Endodermal cell (in vitro differentiated cells): ENCODE results near the gene OCA2. TPM values are rescaled to one million over a fixed set of nuclear protein-coding genes. Genes with fewer than 3 reads are reported as not detected.
"Not testable (repeated sequence)": the region's sequence is repeated elsewhere in the genome, so short reads cannot be mapped to it uniquely, and the experiment has no call there.

Source experiments
- DNase-seq: peaks from one replicate; pipeline ENCODE4 v3.0.0-alpha.2; 2017
- H3K27ac ChIP-seq: 2 replicates; pipeline ENCODE4 v1.5.1; 2013; ENCODE audit warnings: mild to moderate bottlenecking, low read depth, low read length, moderate library complexity
- H3K27me3 ChIP-seq: 2 replicates; pipeline ENCODE4 v1.6.1; 2013; ENCODE audit warnings: mild to moderate bottlenecking, low read length, moderate library complexity; ENCODE audit not compliant: insufficient read depth, control insufficient read depth, poor library complexity, severe bottlenecking
- H3K36me3 ChIP-seq: 2 replicates; pipeline ENCODE4 v1.7.0; 2013; ENCODE audit warnings: mild to moderate bottlenecking, low read length, moderate library complexity; ENCODE audit not compliant: control insufficient read depth, insufficient read depth
- H3K4me1 ChIP-seq: one replicate; pipeline ENCODE4 v1.7.0; 2013; ENCODE audit warnings: low read length; ENCODE audit not compliant: control insufficient read depth, insufficient read depth
- H3K4me3 ChIP-seq: 2 replicates; pipeline ENCODE4 v1.5.1; 2013; ENCODE audit warnings: mild to moderate bottlenecking, low read length, moderate library complexity
- H3K9ac ChIP-seq: 2 replicates; pipeline ENCODE4 v1.6.1; 2013; ENCODE audit warnings: mild to moderate bottlenecking, low read length, moderate library complexity; ENCODE audit not compliant: poor library complexity, severe bottlenecking; ENCODE audit errors: extremely low read depth
- H3K9me3 ChIP-seq: 2 replicates; pipeline ENCODE4 v1.6.1; 2013; ENCODE audit warnings: mild to moderate bottlenecking, low read length, moderate library complexity; ENCODE audit not compliant: control insufficient read depth
- H3K27ac Mint-ChIP-seq: 2 replicates; pipeline ENCODE4 v1.8.0; 2020; ENCODE audit warnings: mixed read lengths
- H3K27me3 Mint-ChIP-seq: 2 replicates; pipeline ENCODE4 v1.8.0; 2021; ENCODE audit warnings: mild to moderate bottlenecking, mixed read lengths; ENCODE audit not compliant: insufficient read depth
- H3K36me3 Mint-ChIP-seq: 2 replicates; pipeline ENCODE4 v1.8.0; 2020; ENCODE audit warnings: low read depth, mixed read lengths
- H3K4me1 Mint-ChIP-seq: 2 replicates; pipeline ENCODE4 v1.8.0; 2020; ENCODE audit warnings: mixed read lengths
- H3K4me3 Mint-ChIP-seq: 2 replicates; pipeline ENCODE4 v1.8.0; 2020; ENCODE audit warnings: mild to moderate bottlenecking, moderate library complexity, mixed read lengths
- H3K9me3 Mint-ChIP-seq: 2 replicates; pipeline ENCODE4 v1.8.0; 2020; ENCODE audit warnings: mild to moderate bottlenecking, mixed read lengths
- CTCF ChIP-seq: fragments of 200-600 bp; sonication (generic); conservative IDR thresholded peaks from 2 replicates; pipeline ENCODE4 v1.5.0; 2021; ENCODE audit warnings: antibody characterized with exemption, mild to moderate bottlenecking
- WGBS, 2 experiments: methylation state at CpG; one replicate each; pipeline versions ENCODE4 v1.1.5 to v1.1.7; 2013; ENCODE audit warnings: missing lambda C conversion rate in 2 of 2, mixed read lengths in 1 of 2; ENCODE audit not compliant: insufficient coverage in 1 of 2, insufficient read length in 1 of 2; 5-methylcytosine and 5-hydroxymethylcytosine counted together
- total RNA-seq, 2 donors: library from RNA; stranded (reverse); fragmentation: NEBNext Ultra II Directional in 1 of 2; extraction: Animal tissue kit (Norgen Biotek cat#: 25700) in 1 of 2; gene quantifications; 2 replicates in 1 of 2; 3 replicates in 1 of 2; pipeline ENCODE4 v1.2.1, GENCODE V29; 2021

OCA2 gene
- total RNA-seq, 2 donors from 2014 or later: 0.29 to 0.84 TPM

GRCh38 chr15:27714675-27715074 lies 384.4 kb downstream of the OCA2 start:
- DNase-seq: peak; percentile 79
- Histone ChIP-seq H3K27me3 (no peaks in the 10 kb centered on the region), H3K9me3 (peaks cover 10% of the 10 kb centered on the region), H3K4me1 (no peaks in the 10 kb centered on the region), H3K36me3 (no peaks in the 10 kb centered on the region), H3K9ac (no peak overlapping the region), H3K27ac (no peak overlapping the region), H3K4me3 (no peak overlapping the region)
- Mint-ChIP-seq H3K4me3 (no peak overlapping the region), H3K4me1 (no peaks in the 10 kb centered on the region), H3K9me3 (peaks cover 16% of the 10 kb centered on the region), H3K27ac (no peak overlapping the region), H3K36me3 (no peaks in the 10 kb centered on the region), H3K27me3 (no peaks in the 10 kb centered on the region)
- peak; percentile 66 for TF ChIP-seq CTCF
- WGBS, 2 experiments: 88 to 93% methylated on average over 10 to 11 of the region's 11 CpGs

- peaks cover 16% of the 10 kb centered on the region for H3K9me3 Mint-ChIP-seq
- not testable (repeated sequence) for H3K36me3 Mint-ChIP-seq, H3K27me3 Mint-ChIP-seq, H3K36me3 ChIP-seq, H3K4me3 Mint-ChIP-seq, H3K4me1 Mint-ChIP-seq, H3K9ac ChIP-seq, H3K4me3 ChIP-seq, H3K27me3 ChIP-seq, H3K4me1 ChIP-seq, H3K27ac Mint-ChIP-seq, H3K27ac ChIP-seq, DNase-seq
- WGBS, 2 experiments: 87 to 92% methylated on average over 9 of the region's 9 CpGs
- H3K9me3 ChIP-seq: peaks cover 10% of the 10 kb centered on the region
These were observed 385.3 kb downstream of the OCA2 start for GRCh38 chr15:27713850-27714249.

GRCh38 chr15:27707257-27707656 lies 391.9 kb downstream of the OCA2 start:
- no peak for TF ChIP-seq CTCF
- no peaks in the 10 kb centered on the region for H3K36me3 Mint-ChIP-seq
- no peak overlapping the region for H3K4me3 Mint-ChIP-seq
- Histone ChIP-seq H3K4me1 (no peaks in the 10 kb centered on the region), H3K36me3 (no peaks in the 10 kb centered on the region), H3K27me3 (no peaks in the 10 kb centered on the region), H3K9me3 (peaks cover 4% of the 10 kb centered on the region), H3K4me3 (no peak overlapping the region), H3K9ac (no peak overlapping the region), H3K27ac (no peak overlapping the region)
- DNase-seq: no peak
- 80 to 94% methylated on average over 1 to 2 of the region's 2 CpGs for WGBS, 2 experiments
- no peaks in the 10 kb centered on the region for H3K27me3 Mint-ChIP-seq
- no peak overlapping the region for H3K27ac Mint-ChIP-seq
- H3K4me1 Mint-ChIP-seq: no peaks in the 10 kb centered on the region
- no peaks in the 10 kb centered on the region for H3K9me3 Mint-ChIP-seq

- Histone ChIP-seq H3K27me3 (no peaks in the 10 kb centered on the region), H3K9me3 (peaks cover 4% of the 10 kb centered on the region), H3K27ac (no peak overlapping the region), H3K36me3 (no peaks in the 10 kb centered on the region), H3K4me3 (no peak overlapping the region), H3K9ac (no peak overlapping the region), H3K4me1 (no peaks in the 10 kb centered on the region)
- 85 to 100% methylated on average over 3 to 5 of the region's 5 CpGs for WGBS, 2 experiments
- TF ChIP-seq CTCF: no peak
- H3K27ac Mint-ChIP-seq: no peak overlapping the region
- H3K9me3 Mint-ChIP-seq: no peaks in the 10 kb centered on the region
- no peak overlapping the region for H3K4me3 Mint-ChIP-seq
- DNase-seq: no peak
- no peaks in the 10 kb centered on the region for H3K27me3 Mint-ChIP-seq
- H3K4me1 Mint-ChIP-seq: no peaks in the 10 kb centered on the region
- H3K36me3 Mint-ChIP-seq: no peaks in the 10 kb centered on the region
These were observed 392.8 kb downstream of the OCA2 start for GRCh38 chr15:27706300-27706699.
